SK-N-SH treated with all-trans-retinoic acid at 6 μM for 48 hours (cell line): ENCODE data around the gene ZNF792.

Experiments used
- ATAC-seq: fragments of 200-7000 bp; cut with Tn5 transposase; 3 replicates; pipeline ENCODE4 v1.9.1; 2020; ENCODE audit warnings: mild to moderate bottlenecking, moderate library complexity
- CREB5 ChIP-seq: fragments of 250-450 bp; sonication (Bioruptor Pico); IDR thresholded peaks from 2 replicates; pipeline ENCODE4 v1.5.1; 2020; ENCODE audit warnings: low read depth, mild to moderate bottlenecking, moderate library complexity
- CSDC2 ChIP-seq: fragments of 250-450 bp; sonication (Bioruptor Pico); IDR thresholded peaks from 2 replicates; pipeline ENCODE4 v1.5.0; 2020; ENCODE audit warnings: mild to moderate bottlenecking, moderate library complexity
- CSRNP3 ChIP-seq: fragments of 250-450 bp; sonication (Bioruptor Pico); IDR thresholded peaks from 2 replicates; pipeline ENCODE4 v1.5.1; 2021; ENCODE audit warnings: mild to moderate bottlenecking, moderate library complexity
- ESRRG ChIP-seq: fragments of 250-450 bp; sonication (Bioruptor Pico); IDR thresholded peaks from 2 replicates; pipeline ENCODE4 v1.6.1; 2021; ENCODE audit warnings: mild to moderate bottlenecking
- GLIS3 ChIP-seq: fragments of 250-450 bp; sonication (Bioruptor Pico); IDR thresholded peaks from 2 replicates; pipeline ENCODE4 v1.5.0; 2020; ENCODE audit warnings: mild to moderate bottlenecking, moderate library complexity
- OSR1 ChIP-seq: fragments of 250-450 bp; sonication (Bioruptor Pico); IDR thresholded peaks from 2 replicates; pipeline ENCODE4 v1.8.0; 2022; ENCODE audit warnings: moderate library complexity, mild to moderate bottlenecking, inconsistent platforms
- PATZ1 ChIP-seq: fragments of 250-450 bp; sonication (Bioruptor Pico); IDR thresholded peaks from 2 replicates; pipeline ENCODE4 v1.8.0; 2020; ENCODE audit warnings: mild to moderate bottlenecking, moderate library complexity, borderline replicate concordance
- POU6F1 ChIP-seq: fragments of 250-450 bp; sonication (Bioruptor Pico); IDR thresholded peaks from 2 replicates; pipeline ENCODE4 v1.8.0; 2021; ENCODE audit warnings: low read depth, mild to moderate bottlenecking, moderate library complexity, borderline replicate concordance
- PPARA ChIP-seq: fragments of 250-450 bp; sonication (Bioruptor Pico); IDR thresholded peaks from 2 replicates; pipeline ENCODE4 v1.5.0; 2020; ENCODE audit warnings: mild to moderate bottlenecking, borderline replicate concordance
- RARB ChIP-seq: fragments of 250-450 bp; sonication (Bioruptor Pico); IDR thresholded peaks from 2 replicates; pipeline ENCODE4 v1.8.0; 2021; ENCODE audit warnings: mild to moderate bottlenecking, moderate library complexity
- TCF4 ChIP-seq: fragments of 250-450 bp; sonication (Bioruptor Pico); IDR thresholded peaks from 2 replicates; pipeline ENCODE4 v1.8.0; 2021; ENCODE audit warnings: mild to moderate bottlenecking, moderate library complexity, borderline replicate concordance
- TSHZ2 ChIP-seq: fragments of 250-450 bp; sonication (Bioruptor Pico); IDR thresholded peaks from 2 replicates; pipeline ENCODE4 v1.5.0; 2020; ENCODE audit warnings: mild to moderate bottlenecking, moderate library complexity
- ZC3H10 ChIP-seq: fragments of 250-450 bp; sonication (Bioruptor Pico); IDR thresholded peaks from 2 replicates; pipeline ENCODE4 v1.5.1; 2021; ENCODE audit warnings: mild to moderate bottlenecking, moderate library complexity
- ZFP3 ChIP-seq: fragments of 250-450 bp; sonication (Bioruptor Pico); IDR thresholded peaks from 2 replicates; pipeline ENCODE4 v1.5.0; 2020; ENCODE audit warnings: mild to moderate bottlenecking, moderate library complexity
- ZFP30 ChIP-seq: fragments of 450-650 bp; formaldehyde crosslinking; IDR thresholded peaks from 2 replicates; pipeline ENCODE4 v1.5.0; 2022; ENCODE audit warnings: mild to moderate bottlenecking, moderate library complexity
- ZNF565 ChIP-seq: fragments of 450-650 bp; formaldehyde crosslinking; conservative IDR thresholded peaks from 2 replicates; pipeline ENCODE4 v1.5.0; 2020; ENCODE audit warnings: low read depth, mild to moderate bottlenecking, moderate library complexity
- ZNF8 ChIP-seq: fragments of 450-650 bp; formaldehyde crosslinking; IDR thresholded peaks from 2 replicates; pipeline ENCODE4 v1.5.0; 2020; ENCODE audit warnings: mild to moderate bottlenecking, moderate library complexity

Gene ZNF792

GRCh38 chr19:34983786-34984185 is 19.8 kb upstream of the ZNF792 start:
- TF ChIP-seq ZFP30 (CRISPR knock-in tag) = no peak
- TF ChIP-seq CSDC2 (CRISPR knock-in tag) = no peak
- ATAC-seq = no peak

GRCh38 chr19:34982275-34982674 is 18.2 kb upstream of the ZNF792 start:
- no peak for ATAC-seq
- TF ChIP-seq RARB (no peak), ESRRG (CRISPR knock-in tag) (no peak), TSHZ2 (CRISPR knock-in tag) (no peak), ZFP3 (CRISPR knock-in tag) (no peak)

GRCh38 chr19:34979819-34980640 is 16.0 kb upstream of the ZNF792 start:
- no peak for ATAC-seq
- TF ChIP-seq ZFP3 (CRISPR knock-in tag) = no peak
- TF ChIP-seq PPARA = no peak
- TF ChIP-seq TCF4 (CRISPR knock-in tag) = no peak
- TF ChIP-seq CSDC2 (CRISPR knock-in tag) = no peak
- TF ChIP-seq, all 23 proteins: peak for 0

- no peak for ATAC-seq
- TF ChIP-seq PATZ1 (CRISPR knock-in tag) (no peak), GLIS3 (CRISPR knock-in tag) (no peak), ZNF565 (CRISPR knock-in tag) (no peak), OSR1 (CRISPR knock-in tag) (no peak), TSHZ2 (CRISPR knock-in tag) (no peak), ESRRG (CRISPR knock-in tag) (no peak)
These were observed 12.6 kb upstream of the ZNF792 start for GRCh38 chr19:34976611-34977010.

GRCh38 chr19:34975056-34975455 is 11.0 kb upstream of the ZNF792 start:
- no peak for ATAC-seq

More at GRCh38 chr19:34975056-34975455, 11.0 kb upstream of the ZNF792 start:
- TF ChIP-seq ZFP30 (CRISPR knock-in tag) (no peak), POU6F1 (CRISPR knock-in tag) (no peak), TCF4 (CRISPR knock-in tag) (no peak), CSRNP3 (CRISPR knock-in tag) (no peak), ZFP3 (CRISPR knock-in tag) (no peak), PATZ1 (CRISPR knock-in tag) (no peak), ZC3H10 (CRISPR knock-in tag) (no peak), ZNF8 (CRISPR knock-in tag) (no peak), RARB (no peak), CREB5 (CRISPR knock-in tag) (no peak)
